ENCODE results near the gene CNDP2.
A peak's percentile ranks its signal among the peaks of the same experiment; 100 is the strongest.

DNA sequence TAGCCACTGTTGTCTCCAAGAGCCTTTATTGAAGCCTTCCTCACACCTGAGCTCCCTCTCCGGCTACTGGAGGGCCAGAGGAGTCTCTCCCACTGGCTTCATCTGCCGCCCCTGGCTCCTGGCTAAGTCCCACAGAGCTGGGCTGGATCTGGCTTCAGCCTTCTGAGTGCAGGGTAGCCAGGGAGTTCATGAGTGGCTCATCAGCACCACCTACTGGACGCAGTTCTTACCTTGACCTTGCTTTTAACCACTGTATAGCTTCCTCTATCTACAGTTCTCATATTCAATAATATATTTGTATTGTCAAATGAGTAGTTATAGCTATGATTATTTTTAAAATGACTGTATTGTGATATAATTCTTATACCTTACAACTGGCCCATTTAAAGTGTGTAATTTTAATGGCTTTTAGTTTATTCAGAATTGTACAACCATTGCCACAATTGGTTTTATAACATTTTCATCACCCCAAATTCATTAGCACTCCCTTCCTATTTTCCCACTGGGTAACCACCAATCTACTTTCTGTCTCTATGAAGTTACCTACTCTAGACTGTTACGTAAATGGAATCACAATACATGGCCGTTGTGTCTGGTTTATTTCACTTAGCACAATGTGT lies 55.9 kb downstream of the CNDP2 start:
- TF ChIP-seq, protein P1, sequence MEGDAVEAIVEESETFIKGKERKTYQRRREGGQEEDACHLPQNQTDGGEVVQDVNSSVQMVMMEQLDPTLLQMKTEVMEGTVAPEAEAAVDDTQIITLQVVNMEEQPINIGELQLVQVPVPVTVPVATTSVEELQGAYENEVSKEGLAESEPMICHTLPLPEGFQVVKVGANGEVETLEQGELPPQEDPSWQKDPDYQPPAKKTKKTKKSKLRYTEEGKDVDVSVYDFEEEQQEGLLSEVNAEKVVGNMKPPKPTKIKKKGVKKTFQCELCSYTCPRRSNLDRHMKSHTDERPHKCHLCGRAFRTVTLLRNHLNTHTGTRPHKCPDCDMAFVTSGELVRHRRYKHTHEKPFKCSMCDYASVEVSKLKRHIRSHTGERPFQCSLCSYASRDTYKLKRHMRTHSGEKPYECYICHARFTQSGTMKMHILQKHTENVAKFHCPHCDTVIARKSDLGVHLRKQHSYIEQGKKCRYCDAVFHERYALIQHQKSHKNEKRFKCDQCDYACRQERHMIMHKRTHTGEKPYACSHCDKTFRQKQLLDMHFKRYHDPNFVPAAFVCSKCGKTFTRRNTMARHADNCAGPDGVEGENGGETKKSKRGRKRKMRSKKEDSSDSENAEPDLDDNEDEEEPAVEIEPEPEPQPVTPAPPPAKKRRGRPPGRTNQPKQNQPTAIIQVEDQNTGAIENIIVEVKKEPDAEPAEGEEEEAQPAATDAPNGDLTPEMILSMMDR (IDR thresholded peaks at IDR 0.05; ENCODE audit: low read depth, low read length), result peak; percentile 68
- TF ChIP-seq POLR2A (IDR thresholded peaks at IDR 0.05; ENCODE audit: extremely low read depth, insufficient read length) (no peak), MYC (IDR thresholded peaks at IDR 0.05; ENCODE audit: low read depth, low read length) (0 out of 2 replicates have a peak, but pooled peaks have one; percentile 10)
